ENCODE data around the gene TBC1D10B.

DNA sequence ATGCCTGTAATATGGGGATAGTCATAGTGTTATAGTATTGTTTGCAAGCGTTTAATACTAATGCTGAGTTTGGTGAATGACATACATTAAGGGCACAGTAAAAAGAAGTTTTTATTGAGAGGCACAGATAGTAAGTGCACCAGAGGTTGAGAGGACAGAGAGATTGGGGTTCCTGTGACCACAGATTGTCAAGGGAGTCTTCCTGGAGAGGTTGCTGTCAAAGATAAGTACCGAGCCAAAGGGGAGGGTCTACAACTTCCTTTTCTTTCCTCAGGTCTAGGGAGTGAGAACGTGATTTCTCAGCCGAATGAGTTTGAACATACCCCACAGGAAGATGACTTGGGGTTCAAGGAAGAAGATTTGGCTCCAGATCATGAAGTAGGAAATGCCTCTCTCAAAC lies 26.8 kb upstream of the TBC1D10B start:
- TF ChIP-seq PRDM1 (tag by site-specific recombination; IDR thresholded peaks at IDR 0.05) (no peak), YY1 (tag by site-specific recombination; IDR thresholded peaks at IDR 0.05) (no peak), MYNN (tag by site-specific recombination; IDR thresholded peaks at IDR 0.05; ENCODE audit: borderline replicate concordance) (no peak), ZNF19 (tag by site-specific recombination; IDR thresholded peaks at IDR 0.05; ENCODE audit: low read depth) (no peak)
- TF ChIP-seq, protein P1, sequence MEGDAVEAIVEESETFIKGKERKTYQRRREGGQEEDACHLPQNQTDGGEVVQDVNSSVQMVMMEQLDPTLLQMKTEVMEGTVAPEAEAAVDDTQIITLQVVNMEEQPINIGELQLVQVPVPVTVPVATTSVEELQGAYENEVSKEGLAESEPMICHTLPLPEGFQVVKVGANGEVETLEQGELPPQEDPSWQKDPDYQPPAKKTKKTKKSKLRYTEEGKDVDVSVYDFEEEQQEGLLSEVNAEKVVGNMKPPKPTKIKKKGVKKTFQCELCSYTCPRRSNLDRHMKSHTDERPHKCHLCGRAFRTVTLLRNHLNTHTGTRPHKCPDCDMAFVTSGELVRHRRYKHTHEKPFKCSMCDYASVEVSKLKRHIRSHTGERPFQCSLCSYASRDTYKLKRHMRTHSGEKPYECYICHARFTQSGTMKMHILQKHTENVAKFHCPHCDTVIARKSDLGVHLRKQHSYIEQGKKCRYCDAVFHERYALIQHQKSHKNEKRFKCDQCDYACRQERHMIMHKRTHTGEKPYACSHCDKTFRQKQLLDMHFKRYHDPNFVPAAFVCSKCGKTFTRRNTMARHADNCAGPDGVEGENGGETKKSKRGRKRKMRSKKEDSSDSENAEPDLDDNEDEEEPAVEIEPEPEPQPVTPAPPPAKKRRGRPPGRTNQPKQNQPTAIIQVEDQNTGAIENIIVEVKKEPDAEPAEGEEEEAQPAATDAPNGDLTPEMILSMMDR (tag by site-specific recombination; IDR thresholded peaks at IDR 0.05), result no peak
- TF ChIP-seq, protein P2, sequence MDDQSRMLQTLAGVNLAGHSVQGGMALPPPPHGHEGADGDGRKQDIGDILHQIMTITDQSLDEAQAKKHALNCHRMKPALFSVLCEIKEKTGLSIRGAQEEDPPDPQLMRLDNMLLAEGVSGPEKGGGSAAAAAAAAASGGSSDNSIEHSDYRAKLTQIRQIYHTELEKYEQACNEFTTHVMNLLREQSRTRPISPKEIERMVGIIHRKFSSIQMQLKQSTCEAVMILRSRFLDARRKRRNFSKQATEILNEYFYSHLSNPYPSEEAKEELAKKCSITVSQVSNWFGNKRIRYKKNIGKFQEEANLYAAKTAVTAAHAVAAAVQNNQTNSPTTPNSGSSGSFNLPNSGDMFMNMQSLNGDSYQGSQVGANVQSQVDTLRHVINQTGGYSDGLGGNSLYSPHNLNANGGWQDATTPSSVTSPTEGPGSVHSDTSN (CRISPR knock-in tag; IDR thresholded peaks at IDR 0.05), result no peak
- TF ChIP-seq, protein P3, sequence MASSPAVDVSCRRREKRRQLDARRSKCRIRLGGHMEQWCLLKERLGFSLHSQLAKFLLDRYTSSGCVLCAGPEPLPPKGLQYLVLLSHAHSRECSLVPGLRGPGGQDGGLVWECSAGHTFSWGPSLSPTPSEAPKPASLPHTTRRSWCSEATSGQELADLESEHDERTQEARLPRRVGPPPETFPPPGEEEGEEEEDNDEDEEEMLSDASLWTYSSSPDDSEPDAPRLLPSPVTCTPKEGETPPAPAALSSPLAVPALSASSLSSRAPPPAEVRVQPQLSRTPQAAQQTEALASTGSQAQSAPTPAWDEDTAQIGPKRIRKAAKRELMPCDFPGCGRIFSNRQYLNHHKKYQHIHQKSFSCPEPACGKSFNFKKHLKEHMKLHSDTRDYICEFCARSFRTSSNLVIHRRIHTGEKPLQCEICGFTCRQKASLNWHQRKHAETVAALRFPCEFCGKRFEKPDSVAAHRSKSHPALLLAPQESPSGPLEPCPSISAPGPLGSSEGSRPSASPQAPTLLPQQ (tag by site-specific recombination; IDR thresholded peaks at IDR 0.05), result no peak
